Measurements from ENCODE around the gene ZCWPW2.

The ZCWPW2 gene

DNA sequence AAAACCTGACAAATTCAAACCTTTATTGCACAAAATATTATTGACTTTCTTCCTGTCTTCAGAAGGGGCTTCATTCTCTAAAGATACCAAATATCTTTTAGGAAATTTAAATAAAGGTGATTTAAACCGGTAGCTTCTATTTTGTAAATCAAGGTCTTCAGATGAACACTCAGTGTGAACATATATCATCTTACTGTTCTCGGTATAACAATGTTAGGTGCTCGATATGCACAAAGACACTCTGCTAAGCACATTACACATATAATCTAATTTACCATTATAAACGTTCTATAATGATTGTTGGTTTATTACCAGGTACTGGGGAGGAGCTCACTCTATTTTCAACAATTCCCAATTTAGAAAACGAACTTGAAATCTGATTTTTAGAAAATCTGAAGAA is 225.5 kb downstream of the ZCWPW2 start:
- FAIRE-seq, result no peak

DNA sequence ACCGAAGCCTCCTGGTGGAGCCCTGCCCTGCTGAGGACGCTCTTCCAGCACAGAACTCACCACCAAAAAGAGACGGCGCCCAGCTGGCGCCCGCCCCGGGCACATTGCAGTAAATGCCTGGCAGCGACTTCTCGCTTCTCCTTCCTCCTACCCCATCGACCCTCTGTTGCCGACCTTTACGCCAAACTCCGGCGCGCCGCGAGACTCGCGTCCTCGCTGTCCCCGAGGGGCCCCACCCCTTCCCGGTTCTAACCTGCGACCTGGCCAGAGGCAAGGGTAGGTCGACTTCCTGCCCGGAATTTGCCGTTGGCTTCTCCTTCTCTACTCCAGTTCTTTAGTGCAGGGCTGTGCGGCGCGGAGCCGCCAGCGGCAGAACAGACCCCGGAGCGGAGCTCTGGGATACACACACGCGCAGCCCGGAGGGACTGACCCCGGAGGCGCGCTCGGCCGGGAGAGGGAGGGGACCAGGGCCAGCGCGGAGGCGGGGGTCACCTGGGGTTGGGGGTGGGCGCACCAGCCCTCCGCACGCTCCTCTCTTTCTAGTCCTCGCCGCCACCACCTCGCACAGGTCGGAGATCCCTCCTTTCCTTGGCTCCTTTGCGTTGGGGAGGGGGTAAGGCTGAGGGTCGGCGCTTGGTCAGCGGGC is 226.7 kb downstream of the ZCWPW2 start:
- no peak for TF ChIP-seq POLR2A (IDR thresholded peaks at IDR 0.05; ENCODE audit: low read depth, low read length)
- DNase-seq (ENCODE audit: insufficient read length, low spot score), result no peak
- FAIRE-seq, result no peak

More for the DNA sequence above, 225.5 kb downstream of the ZCWPW2 start:
- TF ChIP-seq POLR2A (IDR thresholded peaks at IDR 0.05; ENCODE audit: low read depth, low read length), result no peak
- DNase-seq (ENCODE audit: insufficient read length, low spot score), result no peak
